ENCODE results near the gene ZNF627.
A peak's percentile ranks its signal among the peaks of the same experiment; 100 is the strongest.

ZNF627 gene

DNA sequence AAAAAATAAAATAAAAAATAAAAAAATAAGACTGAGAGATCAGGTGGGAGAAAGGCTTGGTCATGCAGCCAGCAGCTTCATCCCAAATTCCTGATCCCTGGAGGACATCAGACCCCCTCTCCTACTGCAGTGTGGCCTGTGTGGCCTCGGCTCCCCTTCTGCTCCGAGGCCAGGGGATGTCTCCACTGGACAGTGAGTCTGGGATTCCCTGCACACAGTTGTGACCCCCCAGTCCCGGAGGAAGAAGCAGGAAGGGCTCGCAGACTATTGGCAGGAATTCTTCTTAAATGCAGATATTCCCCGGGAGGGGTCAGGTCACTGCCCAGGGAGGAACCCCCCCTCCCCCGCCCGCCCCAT is 41.9 kb downstream of the ZNF627 start:
- H3K4me3 ChIP-seq (replicated peaks; ENCODE audit: low read depth, low read length): peak overlapping the region; percentile 13; the same call in 1 of the 2 replicates
- TF ChIP-seq, protein P1, sequence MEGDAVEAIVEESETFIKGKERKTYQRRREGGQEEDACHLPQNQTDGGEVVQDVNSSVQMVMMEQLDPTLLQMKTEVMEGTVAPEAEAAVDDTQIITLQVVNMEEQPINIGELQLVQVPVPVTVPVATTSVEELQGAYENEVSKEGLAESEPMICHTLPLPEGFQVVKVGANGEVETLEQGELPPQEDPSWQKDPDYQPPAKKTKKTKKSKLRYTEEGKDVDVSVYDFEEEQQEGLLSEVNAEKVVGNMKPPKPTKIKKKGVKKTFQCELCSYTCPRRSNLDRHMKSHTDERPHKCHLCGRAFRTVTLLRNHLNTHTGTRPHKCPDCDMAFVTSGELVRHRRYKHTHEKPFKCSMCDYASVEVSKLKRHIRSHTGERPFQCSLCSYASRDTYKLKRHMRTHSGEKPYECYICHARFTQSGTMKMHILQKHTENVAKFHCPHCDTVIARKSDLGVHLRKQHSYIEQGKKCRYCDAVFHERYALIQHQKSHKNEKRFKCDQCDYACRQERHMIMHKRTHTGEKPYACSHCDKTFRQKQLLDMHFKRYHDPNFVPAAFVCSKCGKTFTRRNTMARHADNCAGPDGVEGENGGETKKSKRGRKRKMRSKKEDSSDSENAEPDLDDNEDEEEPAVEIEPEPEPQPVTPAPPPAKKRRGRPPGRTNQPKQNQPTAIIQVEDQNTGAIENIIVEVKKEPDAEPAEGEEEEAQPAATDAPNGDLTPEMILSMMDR (IDR thresholded peaks at IDR 0.05; ENCODE audit: low read depth, low read length, missing control alignments): no peak
- DNase-seq (ENCODE audit: extremely low read depth, low read depth): no peak

DNA sequence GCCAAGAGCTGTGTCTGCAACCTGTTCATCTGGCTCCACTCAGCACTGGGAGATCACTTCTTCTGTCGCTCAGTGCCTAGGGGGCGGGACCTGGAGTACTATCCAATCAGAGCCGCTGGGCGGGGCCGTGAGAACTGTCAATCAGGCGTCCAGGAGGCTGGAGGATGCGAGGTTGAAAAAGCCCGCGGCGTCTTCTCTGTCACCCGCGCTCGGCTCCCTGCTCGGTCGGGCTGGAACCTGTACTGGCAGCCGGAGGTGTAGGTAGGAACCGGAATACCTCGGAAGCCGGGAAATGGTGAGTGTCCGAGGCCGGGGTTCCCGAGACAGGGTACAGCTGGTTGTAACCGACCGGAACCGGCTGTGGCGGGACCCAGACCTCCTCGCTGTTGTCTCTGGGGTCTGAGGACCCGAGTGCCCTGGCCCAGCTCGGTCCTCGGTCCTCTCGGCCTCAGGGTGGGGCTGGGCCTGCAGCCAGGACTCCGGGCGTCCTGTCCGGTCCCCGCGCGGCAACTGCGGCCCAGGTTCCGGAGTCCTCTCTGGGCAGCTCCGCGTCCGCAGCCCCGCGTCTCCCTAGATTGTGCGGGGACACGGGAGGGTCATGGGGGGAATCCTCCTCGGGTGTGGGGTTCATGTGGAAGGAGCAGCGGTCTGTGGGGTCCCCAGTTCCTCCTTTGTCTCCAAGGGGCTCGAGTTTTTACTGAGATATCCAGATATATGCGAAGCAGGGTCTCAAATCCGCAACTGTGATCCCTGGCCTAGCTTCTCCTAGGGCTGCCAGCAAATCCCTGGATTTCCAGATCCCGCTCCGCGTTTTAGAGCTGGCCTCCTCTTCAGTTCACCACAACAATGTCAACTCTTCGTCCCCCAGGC is 42.6 kb downstream of the ZNF627 start:
- TF ChIP-seq, protein P1 (IDR thresholded peaks at IDR 0.05; ENCODE audit: low read depth, low read length, missing control alignments): no peak
- peak; percentile 84 for DNase-seq (ENCODE audit: extremely low read depth, low read depth)
- H3K4me3 ChIP-seq (replicated peaks; ENCODE audit: low read depth, low read length): peak overlapping the region; percentile 85

DNA sequence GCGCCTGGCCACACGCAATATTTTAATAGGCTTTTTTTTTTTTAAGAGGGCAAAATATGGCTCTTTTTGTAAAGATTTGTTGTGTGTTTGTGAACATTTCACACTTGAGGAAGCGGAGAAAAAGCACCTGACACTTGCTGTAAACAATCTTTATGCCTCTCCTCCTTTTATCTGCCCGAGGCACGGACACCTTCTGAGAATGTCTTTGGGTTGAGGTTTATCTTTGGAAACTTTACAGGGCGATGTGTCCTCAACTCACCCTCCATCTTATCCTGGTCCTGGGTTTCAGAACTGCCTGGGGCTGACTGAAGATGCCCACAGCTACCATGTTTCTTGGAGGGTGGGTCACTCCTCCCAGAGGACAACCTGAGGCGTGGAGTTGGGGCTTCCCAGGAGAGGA is 44.0 kb downstream of the ZNF627 start:
- no peak overlapping the region for H3K4me3 ChIP-seq (replicated peaks; ENCODE audit: low read depth, low read length)
- TF ChIP-seq, protein P1 (IDR thresholded peaks at IDR 0.05; ENCODE audit: low read depth, low read length, missing control alignments): no peak
- no peak for DNase-seq (ENCODE audit: extremely low read depth, low read depth)

DNA sequence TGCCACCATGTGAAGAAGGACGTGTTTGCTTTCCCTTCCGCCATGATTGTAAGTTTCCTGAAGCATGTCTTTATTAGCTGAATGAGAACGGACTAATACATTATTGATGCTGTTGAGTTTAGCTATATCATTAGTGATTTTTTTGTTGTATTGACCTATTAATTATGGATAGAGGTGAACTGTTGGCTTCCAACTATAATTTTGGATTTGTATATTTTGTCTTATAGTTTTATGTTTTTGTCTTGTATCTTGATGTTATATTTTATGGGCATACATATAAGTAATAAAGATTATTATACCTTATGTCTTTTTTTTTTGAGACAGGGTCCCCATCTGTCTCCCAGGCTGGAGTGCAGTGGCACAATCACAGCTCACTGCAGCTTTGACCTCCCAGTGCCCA is 45.6 kb downstream of the ZNF627 start:
- TF ChIP-seq, protein P1 (IDR thresholded peaks at IDR 0.05; ENCODE audit: low read depth, low read length, missing control alignments): no peak
- H3K4me3 ChIP-seq (replicated peaks; ENCODE audit: low read depth, low read length): no peak overlapping the region
- no peak for DNase-seq (ENCODE audit: extremely low read depth, low read depth)

DNA sequence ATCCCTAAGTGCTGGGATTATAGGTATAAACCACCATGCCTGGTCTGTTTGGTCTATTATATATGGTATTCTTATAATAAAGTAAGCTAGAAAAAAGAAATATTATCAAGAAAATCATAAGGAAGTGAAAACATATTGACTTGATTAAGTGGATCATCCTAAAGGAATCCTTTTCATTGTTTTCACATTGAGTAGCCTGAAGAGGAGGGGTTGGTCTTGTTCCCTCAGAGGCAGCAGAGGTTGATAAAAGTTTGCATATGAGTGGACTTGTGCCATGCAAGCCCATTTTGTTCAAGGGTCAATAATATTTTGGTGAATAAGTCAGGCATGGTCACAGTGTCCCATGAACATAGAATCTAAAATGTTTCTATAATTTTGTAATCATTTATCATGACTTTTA is 52.7 kb downstream of the ZNF627 start:
- no peak for DNase-seq (ENCODE audit: extremely low read depth, low read depth)
- TF ChIP-seq, protein P1 (IDR thresholded peaks at IDR 0.05; ENCODE audit: low read depth, low read length, missing control alignments): no peak
- H3K4me3 ChIP-seq (replicated peaks; ENCODE audit: low read depth, low read length): no peak overlapping the region

DNA sequence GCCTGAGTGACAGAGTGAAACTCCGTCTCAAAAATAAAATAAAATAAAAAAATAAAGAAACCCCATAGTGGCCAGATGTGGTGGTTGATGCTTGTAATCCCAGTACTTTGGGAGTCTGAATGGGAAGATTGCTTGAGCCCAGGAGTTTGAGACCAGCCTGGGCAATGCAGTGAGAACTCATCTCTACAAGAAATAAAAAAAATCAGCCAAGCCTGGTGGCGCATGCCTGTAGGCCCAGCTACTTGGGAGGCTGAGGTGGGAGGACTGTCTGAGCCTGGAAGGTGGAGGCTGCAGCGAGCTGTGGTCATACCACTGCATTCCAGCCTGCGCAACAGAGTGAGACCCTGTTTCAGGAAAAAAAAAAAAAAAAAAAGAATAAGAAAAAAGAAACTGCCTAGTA is 53.8 kb downstream of the ZNF627 start:
- DNase-seq (ENCODE audit: extremely low read depth, low read depth): no peak
- no peak overlapping the region for H3K4me3 ChIP-seq (replicated peaks; ENCODE audit: low read depth, low read length)
- TF ChIP-seq, protein P1 (IDR thresholded peaks at IDR 0.05; ENCODE audit: low read depth, low read length, missing control alignments): no peak

All from HFF-Myc (cell line).